SK-N-SH treated with all-trans-retinoic acid at 6 μM for 48 hours (cell line): ENCODE data around the gene PLBD2.

ENCODE experiments used
- ATAC-seq: fragments of 200-7000 bp; cut with Tn5 transposase; 3 replicates; pipeline ENCODE4 v1.9.1; 2020; ENCODE audit warnings: mild to moderate bottlenecking, moderate library complexity
- ARNTL ChIP-seq: fragments of 450-650 bp; formaldehyde crosslinking; IDR thresholded peaks from 2 replicates; pipeline ENCODE4 v1.5.0; 2020; ENCODE audit warnings: low read depth, mild to moderate bottlenecking, moderate library complexity, borderline replicate concordance
- CREB5 ChIP-seq: fragments of 250-450 bp; sonication (Bioruptor Pico); IDR thresholded peaks from 2 replicates; pipeline ENCODE4 v1.5.1; 2020; ENCODE audit warnings: low read depth, mild to moderate bottlenecking, moderate library complexity
- ESRRG ChIP-seq: fragments of 250-450 bp; sonication (Bioruptor Pico); IDR thresholded peaks from 2 replicates; pipeline ENCODE4 v1.6.1; 2021; ENCODE audit warnings: mild to moderate bottlenecking
- GLIS3 ChIP-seq: fragments of 250-450 bp; sonication (Bioruptor Pico); IDR thresholded peaks from 2 replicates; pipeline ENCODE4 v1.5.0; 2020; ENCODE audit warnings: mild to moderate bottlenecking, moderate library complexity
- ISL1 ChIP-seq: fragments of 250-450 bp; sonication (Bioruptor Pico); IDR thresholded peaks from 2 replicates; pipeline ENCODE4 v2.1.2; 2022; ENCODE audit warnings: mild to moderate bottlenecking, moderate library complexity
- OSR1 ChIP-seq: fragments of 250-450 bp; sonication (Bioruptor Pico); IDR thresholded peaks from 2 replicates; pipeline ENCODE4 v1.8.0; 2022; ENCODE audit warnings: moderate library complexity, mild to moderate bottlenecking, inconsistent platforms
- PATZ1 ChIP-seq: fragments of 250-450 bp; sonication (Bioruptor Pico); IDR thresholded peaks from 2 replicates; pipeline ENCODE4 v1.8.0; 2020; ENCODE audit warnings: mild to moderate bottlenecking, moderate library complexity, borderline replicate concordance
- PPARA ChIP-seq: fragments of 250-450 bp; sonication (Bioruptor Pico); IDR thresholded peaks from 2 replicates; pipeline ENCODE4 v1.5.0; 2020; ENCODE audit warnings: mild to moderate bottlenecking, borderline replicate concordance
- RARB ChIP-seq: fragments of 250-450 bp; sonication (Bioruptor Pico); IDR thresholded peaks from 2 replicates; pipeline ENCODE4 v1.8.0; 2021; ENCODE audit warnings: mild to moderate bottlenecking, moderate library complexity
- SNAI2 ChIP-seq: fragments of 250-450 bp; sonication (Bioruptor Pico); IDR thresholded peaks from 2 replicates; pipeline ENCODE4 v1.5.0; 2020; ENCODE audit warnings: mild to moderate bottlenecking, moderate library complexity
- TOX ChIP-seq: fragments of 250-450 bp; sonication (Bioruptor Pico); IDR thresholded peaks from 2 replicates; pipeline ENCODE4 v1.8.0; 2021; ENCODE audit warnings: mild to moderate bottlenecking, moderate library complexity, borderline replicate concordance
- TSHZ2 ChIP-seq: fragments of 250-450 bp; sonication (Bioruptor Pico); IDR thresholded peaks from 2 replicates; pipeline ENCODE4 v1.5.0; 2020; ENCODE audit warnings: mild to moderate bottlenecking, moderate library complexity
- ZC3H10 ChIP-seq: fragments of 250-450 bp; sonication (Bioruptor Pico); IDR thresholded peaks from 2 replicates; pipeline ENCODE4 v1.5.1; 2021; ENCODE audit warnings: mild to moderate bottlenecking, moderate library complexity
- ZFP3 ChIP-seq: fragments of 250-450 bp; sonication (Bioruptor Pico); IDR thresholded peaks from 2 replicates; pipeline ENCODE4 v1.5.0; 2020; ENCODE audit warnings: mild to moderate bottlenecking, moderate library complexity
- ZFP30 ChIP-seq: fragments of 450-650 bp; formaldehyde crosslinking; IDR thresholded peaks from 2 replicates; pipeline ENCODE4 v1.5.0; 2022; ENCODE audit warnings: mild to moderate bottlenecking, moderate library complexity
- ZNF565 ChIP-seq: fragments of 450-650 bp; formaldehyde crosslinking; conservative IDR thresholded peaks from 2 replicates; pipeline ENCODE4 v1.5.0; 2020; ENCODE audit warnings: low read depth, mild to moderate bottlenecking, moderate library complexity
- ZNF70 ChIP-seq: fragments of 450-650 bp; formaldehyde crosslinking; IDR thresholded peaks from 2 replicates; pipeline ENCODE4 v1.5.0; 2020; ENCODE audit warnings: mild to moderate bottlenecking, moderate library complexity
- ZNF8 ChIP-seq: fragments of 450-650 bp; formaldehyde crosslinking; IDR thresholded peaks from 2 replicates; pipeline ENCODE4 v1.5.0; 2020; ENCODE audit warnings: mild to moderate bottlenecking, moderate library complexity

PLBD2 gene

GRCh38 chr12:113395119-113395518 lies 36.7 kb downstream of the PLBD2 start (continued):
- TF ChIP-seq ZFP3 (no peak), ARNTL (no peak), ZNF8 (CRISPR knock-in tag) (no peak), OSR1 (CRISPR knock-in tag) (no peak), ZNF70 (CRISPR knock-in tag) (no peak), GLIS3 (CRISPR knock-in tag) (no peak), PPARA (no peak), ZC3H10 (CRISPR knock-in tag) (no peak), ISL1 (CRISPR knock-in tag) (no peak), ESRRG (no peak), TOX (CRISPR knock-in tag) (no peak)
- TF ChIP-seq, all 23 proteins: peak for 0

GRCh38 chr12:113396200-113396599 lies 37.8 kb downstream of the PLBD2 start:
- ATAC-seq, result no peak
- no peak for TF ChIP-seq ESRRG
- no peak for TF ChIP-seq CREB5 (CRISPR knock-in tag)
- TF ChIP-seq TSHZ2 (CRISPR knock-in tag), result no peak
- TF ChIP-seq ZNF8 (CRISPR knock-in tag), result no peak
- no peak for TF ChIP-seq TOX (CRISPR knock-in tag)
- TF ChIP-seq ARNTL, result no peak
- no peak for TF ChIP-seq ZNF565
- TF ChIP-seq OSR1 (CRISPR knock-in tag), result no peak
- TF ChIP-seq SNAI2 (CRISPR knock-in tag), result no peak
- no peak for TF ChIP-seq PPARA

GRCh38 chr12:113396828-113397496 lies 38.6 kb downstream of the PLBD2 start:
- ATAC-seq, result peak; percentile 7; the same call in 2 of the 3 replicates
- TF ChIP-seq RARB (CRISPR knock-in tag) (no peak), ZNF8 (CRISPR knock-in tag) (no peak)

- TF ChIP-seq SNAI2 (CRISPR knock-in tag) (no peak), ZFP30 (CRISPR knock-in tag) (no peak), PATZ1 (no peak), CREB5 (CRISPR knock-in tag) (no peak), ARNTL (no peak), TSHZ2 (CRISPR knock-in tag) (no peak), ZNF8 (CRISPR knock-in tag) (no peak)
- ATAC-seq, result no peak; the same call in 2 of the 3 replicates
Observed at GRCh38 chr12:113397497-113398197, 39.3 kb downstream of the PLBD2 start.
